Stimulated activated CD8-positive, alpha-beta memory T cell treated with anti-CD3 and anti-CD28 coated beads, Interleukin-12 subunit alpha, Interleukin-12 subunit beta, amount 100 ng/mL, for 24 hours (primary cell): ENCODE data around the gene DOLPP1.
"Not testable (repeated sequence)": the region's sequence is repeated elsewhere in the genome, so short reads cannot be mapped to it uniquely, and the experiment has no call there.

Source experiments
- DNase-seq: peaks from one replicate; pipeline ENCODE4 v3.0.0-alpha.2; 2020; ENCODE audit errors: extremely low read depth

DOLPP1 gene

GRCh38 chr9:129080601-129081387 lies at the start of gene DOLPP1:
TSS of gene DOLPP1 (plus strand) at chr9:129081111. CDS start at chr9:129081132, 21 bp downstream.
- DNase-seq: peak; percentile 97

- no peak for DNase-seq
Observed at GRCh38 chr9:129031514-129031913, 49.4 kb upstream of the DOLPP1 start.

GRCh38 chr9:129032541-129033159 lies 48.3 kb upstream of the DOLPP1 start:
- no peak for DNase-seq

- DNase-seq: no peak
Observed at GRCh38 chr9:129033216-129033615, 47.7 kb upstream of the DOLPP1 start.

- DNase-seq: not testable (repeated sequence)
Observed at GRCh38 chr9:129035838-129036237, 45.1 kb upstream of the DOLPP1 start.

GRCh38 chr9:129036241-129036922 lies 44.5 kb upstream of the DOLPP1 start, which contains the start of gene MIGA2:
TSS of gene MIGA2 (plus strand) at chr9:129036626. CDS start at chr9:129040595, 3,969 bp downstream.
- DNase-seq: peak; percentile 86

GRCh38 chr9:129036923-129037766 lies 43.8 kb upstream of the DOLPP1 start:
- DNase-seq: no peak

GRCh38 chr9:129037767-129038098 lies 43.2 kb upstream of the DOLPP1 start:
- DNase-seq: no peak

GRCh38 chr9:129038109-129038852 lies 42.6 kb upstream of the DOLPP1 start:
- DNase-seq: no peak

GRCh38 chr9:129040113-129040643 lies 40.7 kb upstream of the DOLPP1 start:
- no peak for DNase-seq

GRCh38 chr9:129042016-129042415 lies 38.9 kb upstream of the DOLPP1 start:
- DNase-seq: no peak

- DNase-seq: no peak
Observed at GRCh38 chr9:129052592-129052991, 28.3 kb upstream of the DOLPP1 start.

- DNase-seq: no peak
Observed at GRCh38 chr9:129053020-129053419, 27.9 kb upstream of the DOLPP1 start.

- no peak for DNase-seq
Observed at GRCh38 chr9:129054163-129054851, 26.6 kb upstream of the DOLPP1 start.

- DNase-seq: no peak
Observed at GRCh38 chr9:129058965-129059795, 21.7 kb upstream of the DOLPP1 start.

- no peak for DNase-seq
Observed at GRCh38 chr9:129059796-129060785, 20.8 kb upstream of the DOLPP1 start.

GRCh38 chr9:129060991-129061390 lies 19.9 kb upstream of the DOLPP1 start:
- no peak for DNase-seq

- DNase-seq: no peak
Observed at GRCh38 chr9:129063061-129063460, 17.9 kb upstream of the DOLPP1 start.
